ENCODE results near the gene CLHC1. TPM values are rescaled to one million over a fixed set of nuclear protein-coding genes. Genes with fewer than 3 reads are reported as not detected.

CLHC1 gene
- polyA plus RNA-seq, 1 of the 3 experiments (the other 2 are of a cell fraction): 3.8 TPM

- no peaks in the 10 kb centered on the region for H3K9me2 ChIP-seq
- no peak overlapping the region for H3K27ac ChIP-seq (ENCODE audit: low read depth in 2 of 2, low read length in 1 of 2)
- no peak overlapping the region for H2AFZ ChIP-seq (ENCODE audit: low read depth)
- H3K4me2 ChIP-seq: no peak overlapping the region
- no peak overlapping the region for H3K4me3 ChIP-seq (ENCODE audit: low read depth in 2 of 2, low read length in 1 of 2)
- ChIA-PET CTCF (interaction anchor here (1.0 kb wide), 1 partner anchor 182 kb away, joined by 3 read pairs; no protein-coding TSS in a partner anchor), POLR2A (no interaction called here)
- no peaks in the 10 kb centered on the region for H3K9me3 ChIP-seq
- 94% methylated on average over 3 of the region's 3 CpGs for WGBS (ENCODE audit: low lambda C conversion rate)
- H3K27me3 ChIP-seq (ENCODE audit: insufficient read depth): no peaks in the 10 kb centered on the region
- no peak for TF ChIP-seq JUND (IDR thresholded peaks at IDR 0.05)
- no peak for TF ChIP-seq NRF1 (IDR thresholded peaks at IDR 0.05; ENCODE audit: low read depth, low read length)
- no peak for TF ChIP-seq GABPA (IDR thresholded peaks at IDR 0.05; ENCODE audit: low read depth)
- TF ChIP-seq SMC3 (IDR thresholded peaks at IDR 0.05; ENCODE audit: low read depth, low read length): no peak
- TF ChIP-seq TEAD4 (IDR thresholded peaks at IDR 0.05; ENCODE audit: borderline replicate concordance, insufficient read depth): no peak
- TF ChIP-seq RFX5 (IDR thresholded peaks at IDR 0.05; ENCODE audit: low read length): no peak
- no peak for TF ChIP-seq MAX (IDR thresholded peaks at IDR 0.05; ENCODE audit: low read depth)
- TF ChIP-seq USF2 (IDR thresholded peaks at IDR 0.05; ENCODE audit: borderline replicate concordance, low read depth, low read length): no peak
- TF ChIP-seq EZH2phosphoT487 (IDR thresholded peaks at IDR 0.05; ENCODE audit: borderline replicate concordance, low read depth): no peak
- TF ChIP-seq ELF1 (IDR thresholded peaks at IDR 0.05): no peak
- TF ChIP-seq RAD21 (IDR thresholded peaks at IDR 0.05; ENCODE audit: low read length): no peak
- no peak for TF ChIP-seq CTCF (IDR thresholded peaks at IDR 0.05)
- no peak for TF ChIP-seq RCOR1 (IDR thresholded peaks at IDR 0.05; ENCODE audit: low read length)
- TF ChIP-seq POLR2AphosphoS5 (IDR thresholded peaks at IDR 0.05; ENCODE audit: low read depth, low read length): no peak
- no peak for TF ChIP-seq YY1 (IDR thresholded peaks at IDR 0.05; ENCODE audit: low read depth)
- no peak for TF ChIP-seq MXI1 (IDR thresholded peaks at IDR 0.05; ENCODE audit: low read depth, low read length)
- H4K20me1 ChIP-seq (ENCODE audit: insufficient read depth): peaks cover 12% of the 10 kb centered on the region; the same call in 1 of the 2 replicates
- peaks cover 12 to 13% of the 10 kb centered on the region in 2 experiments; a peak in 3 of 4 replicates for H3K4me1 ChIP-seq (ENCODE audit: control insufficient read depth in 1 of 2, insufficient read depth in 2 of 2, low read depth in 1 of 2, low read length in 1 of 2)
- H3F3A ChIP-seq (replicated peaks; ENCODE audit: insufficient read depth): peaks cover 16% of the 10 kb centered on the region
- no peak for DNase-seq
- H3K36me3 ChIP-seq (replicated peaks in 1 of 2; ENCODE audit: control insufficient read depth in 1 of 2, insufficient read depth in 2 of 2, low read length in 1 of 2): peaks cover 21% of the 10 kb centered on the region in 2 experiments
- no peak overlapping the region for H3K9ac ChIP-seq
- peaks cover 69% of the 10 kb centered on the region for H3K79me2 ChIP-seq (ENCODE audit: insufficient read depth)
These were observed 1.5 kb downstream of the CLHC1 start for GRCh38 chr2:55230551-55230950.

- no peak overlapping the region for H3K27ac ChIP-seq (ENCODE audit: low read depth in 2 of 2, low read length in 1 of 2)
- peaks cover 4 to 11% of the 10 kb centered on the region in 2 experiments; a peak in 3 of 4 replicates for H3K4me1 ChIP-seq (ENCODE audit: control insufficient read depth in 1 of 2, insufficient read depth in 2 of 2, low read depth in 1 of 2, low read length in 1 of 2)
- peaks cover 6% of the 10 kb centered on the region for H3F3A ChIP-seq (replicated peaks; ENCODE audit: insufficient read depth)
- no peak overlapping the region for H3K9ac ChIP-seq
- H3K9me3 ChIP-seq: no peaks in the 10 kb centered on the region
- 93% methylated on average over 2 of the region's 2 CpGs for WGBS (ENCODE audit: low lambda C conversion rate)
- H3K79me2 ChIP-seq (ENCODE audit: insufficient read depth): peaks cover 62% of the 10 kb centered on the region
- H3K9me2 ChIP-seq: no peaks in the 10 kb centered on the region
- TF ChIP-seq TEAD4 (IDR thresholded peaks at IDR 0.05; ENCODE audit: borderline replicate concordance, insufficient read depth) (no peak), MAX (IDR thresholded peaks at IDR 0.05; ENCODE audit: low read depth) (no peak), JUND (IDR thresholded peaks at IDR 0.05) (no peak), IRF3 (IDR thresholded peaks at IDR 0.05; ENCODE audit: low read depth, low read length) (no peak), RAD21 (IDR thresholded peaks at IDR 0.05; ENCODE audit: low read length) (no peak), ELF1 (IDR thresholded peaks at IDR 0.05) (no peak)
- ChIA-PET POLR2A (no interaction called here), CTCF (no interaction called here)
- no peak overlapping the region for H3K4me2 ChIP-seq
- H3K4me3 ChIP-seq (ENCODE audit: low read depth in 2 of 2, low read length in 1 of 2): no peak overlapping the region
- no peak overlapping the region for H2AFZ ChIP-seq (ENCODE audit: low read depth)
- no peaks in the 10 kb centered on the region for H3K27me3 ChIP-seq (ENCODE audit: insufficient read depth)
- peaks cover 6% of the 10 kb centered on the region; the same call in 1 of the 2 replicates for H4K20me1 ChIP-seq (ENCODE audit: insufficient read depth)
- no peak for DNase-seq
- H3K36me3 ChIP-seq (replicated peaks in 1 of 2; ENCODE audit: control insufficient read depth in 1 of 2, insufficient read depth in 2 of 2, low read length in 1 of 2): peaks cover 8 to 16% of the 10 kb centered on the region in 2 experiments
These were observed 2.9 kb downstream of the CLHC1 start for GRCh38 chr2:55229221-55229620.

All from SK-N-SH (cell line).